ENCODE data around the gene TRIO. TPM values are rescaled to one million over a fixed set of nuclear protein-coding genes. Genes with fewer than 3 reads are reported as not detected.

TRIO gene
- total and polyA plus RNA-seq, 2 of the 8 experiments (the other 6 are each of a cell fraction or from before 2014, with no cell fraction given): 35.1 to 69.1 TPM

- H3K4me1 ChIP-seq (replicated peaks in 1 of 4; ENCODE audit: control insufficient read depth in 3 of 4, insufficient read depth in 4 of 4, low read length in 3 of 4): peaks cover 0 to under 1% (median 0%) of the 10 kb centered on the region in 4 experiments; a peak in 1 of 7 replicates
- no peak overlapping the region for H2BK120ac ChIP-seq (replicated peaks; ENCODE audit: low read depth, low read length)
- no peak overlapping the region for H2BK20ac ChIP-seq (ENCODE audit: low read length)
- H3K79me1 ChIP-seq (ENCODE audit: low read depth, low read length): no peaks in the 10 kb centered on the region
- peaks cover 0 to 2% of the 10 kb centered on the region in 2 experiments for H4K20me1 ChIP-seq (replicated peaks in 1 of 2; ENCODE audit: control insufficient read depth in 1 of 2, insufficient read depth in 2 of 2, low read length in 2 of 2)
- H3K4me3 ChIP-seq (ENCODE audit: extremely low read depth in 1 of 4, insufficient read depth in 2 of 4, low read depth in 3 of 4, low read length in 4 of 4): no peak overlapping the region
- no peak overlapping the region for H2BK12ac ChIP-seq (ENCODE audit: low read depth, low read length)
- H3K4ac ChIP-seq (replicated peaks; ENCODE audit: insufficient read length, low read depth, low read length): no peak overlapping the region
- H3K18ac ChIP-seq (ENCODE audit: extremely low read depth, low read length): no peak overlapping the region
- no peak overlapping the region for H4K8ac ChIP-seq (ENCODE audit: extremely low read depth, insufficient read depth, low read length)
- peaks cover 10 to 55% (median 42%) of the 10 kb centered on the region in 4 experiments for H3K36me3 ChIP-seq (ENCODE audit: control insufficient read depth in 2 of 4, insufficient read depth in 4 of 4, low read length in 3 of 4)
- H3K4me2 ChIP-seq (ENCODE audit: insufficient read depth in 1 of 2, low read depth in 2 of 2, low read length in 2 of 2): no peak overlapping the region
- no peak overlapping the region for H2AK5ac ChIP-seq (ENCODE audit: low read depth, low read length)
- H2BK15ac ChIP-seq (ENCODE audit: low read length): no peak overlapping the region
- no peak overlapping the region for H2AFZ ChIP-seq (ENCODE audit: low read length)
- DNase-seq (ENCODE audit: low read depth in 1 of 2, low spot score in 2 of 2): no peak
- WGBS, 2 experiments (ENCODE audit: extremely low coverage in 1 of 2, insufficient coverage in 1 of 2, insufficient read length in 1 of 2, insufficient replicate concordance in 2 of 2, low coverage in 1 of 2, low lambda C conversion rate in 2 of 2, missing lambda C conversion rate in 1 of 2): 94% methylated on average over 7 of the region's 7 CpGs; no CpG with 5 or more reads in 1 of the 2 experiments
- no peak overlapping the region for H2BK5ac ChIP-seq (ENCODE audit: low read depth, low read length)
- ChIA-PET CTCF (ENCODE audit: partially characterized antibody) (interaction anchor here (0.9 to 2.5 kb wide), 5 partner anchors 11 to 417 kb away, joined by 4 to 10 read pairs (median 4); no protein-coding TSS in a partner anchor), POLR2A (ENCODE audit: partially characterized antibody) (no interaction called here)
- no peaks in the 10 kb centered on the region for H3K79me2 ChIP-seq (ENCODE audit: control insufficient read depth in 1 of 2, insufficient read depth in 2 of 2, low read length in 2 of 2)
- H3K14ac ChIP-seq (ENCODE audit: insufficient read length): no peak overlapping the region
- no peak for TF ChIP-seq SAP30 (IDR thresholded peaks at IDR 0.05; ENCODE audit: insufficient read depth, insufficient replicate concordance, low read length)
- TF ChIP-seq HDAC2 (IDR thresholded peaks at IDR 0.05; ENCODE audit: borderline replicate concordance in 1 of 2, low read depth in 2 of 2, low read length in 2 of 2): no peak
- TF ChIP-seq POLR2AphosphoS5 (IDR thresholded peaks at IDR 0.05; ENCODE audit: low read depth, low read length): no peak
- no peak for TF ChIP-seq BRCA1 (IDR thresholded peaks at IDR 0.05; ENCODE audit: low read depth, low read length)
- no peak for TF ChIP-seq NANOG (IDR thresholded peaks at IDR 0.05; ENCODE audit: insufficient read depth, low read depth, low read length, poor library complexity, severe bottlenecking)
- TF ChIP-seq SIRT6 (IDR thresholded peaks at IDR 0.05; ENCODE audit: low read length): no peak
- TF ChIP-seq POU5F1 (IDR thresholded peaks at IDR 0.05; ENCODE audit: low read depth, low read length): no peak
- no peak for TF ChIP-seq KDM1A (IDR thresholded peaks at IDR 0.05; ENCODE audit: borderline replicate concordance, low read length)
- FAIRE-seq: no peak
- no peak overlapping the region for H3K27ac ChIP-seq (ENCODE audit: low read depth, low read length)
- no peak overlapping the region for H4K5ac ChIP-seq (ENCODE audit: insufficient read length, low read depth, low read length)
- no peaks in the 10 kb centered on the region for H3K27me3 ChIP-seq (replicated peaks in 1 of 4; ENCODE audit: control insufficient read depth in 3 of 4, extremely low read depth in 1 of 4, insufficient read depth in 3 of 4, low read length in 3 of 4)
- H3K23me2 ChIP-seq (ENCODE audit: low read depth, low read length): no peaks in the 10 kb centered on the region
- no peak overlapping the region for H3K23ac ChIP-seq (ENCODE audit: insufficient read length)
- H3K56ac ChIP-seq (replicated peaks; ENCODE audit: insufficient read length, low read depth, low read length): no peak overlapping the region
- no peak overlapping the region for H3K9ac ChIP-seq (replicated peaks in 1 of 4; ENCODE audit: extremely low read depth in 1 of 4, low read depth in 3 of 4, low read length in 3 of 4)
- H4K91ac ChIP-seq (replicated peaks; ENCODE audit: insufficient read length, low read length): no peak overlapping the region
- H3K9me3 ChIP-seq (ENCODE audit: insufficient read depth in 2 of 2, low read depth in 1 of 2, low read length in 1 of 2): no peaks in the 10 kb centered on the region
Observed at GRCh38 chr5:14394365-14394764, 251.2 kb downstream of the TRIO start.
